HG03196 (cell line): ENCODE data around the gene STYXL1.
"Not testable (repeated sequence)": the region's sequence is repeated elsewhere in the genome, so short reads cannot be mapped to it uniquely, and the experiment has no call there.

ENCODE experiments used
- ATAC-seq: cut with Tn5 transposase; IDR thresholded peaks from one replicate; pipeline ENCODE4 v1.9.1; 2021; ENCODE audit not compliant: unreplicated experiment

The STYXL1 gene

DNA sequence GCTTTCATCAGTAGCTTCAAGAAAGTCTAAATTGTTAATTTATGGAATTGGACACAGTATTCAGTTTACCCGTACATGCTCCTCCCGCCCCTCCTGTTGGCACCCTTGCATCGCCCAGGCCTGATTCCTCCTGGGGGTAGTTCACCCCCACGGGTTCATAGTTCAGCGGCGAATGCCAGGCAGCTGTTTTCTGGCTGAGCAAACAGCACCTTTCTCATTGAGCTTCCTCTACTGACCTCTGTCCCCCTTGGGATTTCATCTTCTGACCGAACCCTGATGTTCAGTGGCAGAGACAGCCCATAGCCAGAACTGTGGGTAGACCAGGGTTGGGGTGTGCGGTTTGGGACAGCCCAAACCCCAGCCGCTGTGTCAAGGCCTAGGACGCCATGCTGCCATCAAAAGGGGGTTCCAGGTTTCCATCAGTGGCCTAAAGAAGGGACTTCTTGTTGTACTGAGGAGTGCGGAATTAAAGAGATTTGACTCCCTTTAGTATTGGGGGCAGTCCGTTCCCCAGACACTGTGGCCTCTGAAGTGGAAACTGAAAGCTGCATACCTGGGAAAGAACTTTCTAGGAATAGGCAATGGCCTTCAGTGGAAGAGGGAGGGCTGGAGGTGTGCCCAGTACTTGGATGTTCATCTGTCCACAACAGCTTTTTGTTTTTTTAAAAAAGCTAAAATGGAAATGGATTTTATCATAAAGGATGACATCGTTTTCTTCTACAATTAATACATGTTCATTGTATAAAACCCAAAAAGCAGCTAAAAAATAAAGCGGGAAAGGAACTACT is 19.1 kb upstream of the STYXL1 start:
- ATAC-seq: no peak

DNA sequence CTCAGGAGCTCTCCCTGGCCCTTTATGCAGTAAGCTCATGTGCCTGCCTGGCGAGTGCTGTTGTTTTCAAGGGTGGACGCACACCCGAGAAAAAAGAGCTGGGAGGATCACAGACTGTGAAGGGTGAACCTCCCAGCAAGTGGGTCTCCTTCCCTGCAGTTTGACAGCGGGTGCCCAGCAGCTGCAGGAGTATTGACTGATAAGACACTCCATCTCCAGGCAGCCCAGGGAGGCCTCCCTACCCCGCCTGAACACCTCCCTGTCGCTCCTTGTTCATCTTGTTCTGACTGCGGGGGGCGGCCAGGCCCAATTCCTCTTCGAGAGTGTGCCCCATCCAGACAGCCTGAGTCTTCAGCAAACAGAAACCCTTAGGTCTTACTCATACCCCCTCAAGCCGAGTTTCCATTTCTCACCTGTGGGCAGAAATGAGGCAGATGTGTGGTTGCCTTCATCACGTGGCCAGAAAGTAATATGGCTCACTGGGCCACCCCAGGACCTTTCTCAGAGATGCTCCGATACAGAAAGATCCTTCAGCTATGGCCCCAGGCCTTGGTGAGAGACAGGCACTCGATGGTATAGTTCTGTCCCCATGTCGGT is 17.3 kb upstream of the STYXL1 start:
- ATAC-seq: no peak

DNA sequence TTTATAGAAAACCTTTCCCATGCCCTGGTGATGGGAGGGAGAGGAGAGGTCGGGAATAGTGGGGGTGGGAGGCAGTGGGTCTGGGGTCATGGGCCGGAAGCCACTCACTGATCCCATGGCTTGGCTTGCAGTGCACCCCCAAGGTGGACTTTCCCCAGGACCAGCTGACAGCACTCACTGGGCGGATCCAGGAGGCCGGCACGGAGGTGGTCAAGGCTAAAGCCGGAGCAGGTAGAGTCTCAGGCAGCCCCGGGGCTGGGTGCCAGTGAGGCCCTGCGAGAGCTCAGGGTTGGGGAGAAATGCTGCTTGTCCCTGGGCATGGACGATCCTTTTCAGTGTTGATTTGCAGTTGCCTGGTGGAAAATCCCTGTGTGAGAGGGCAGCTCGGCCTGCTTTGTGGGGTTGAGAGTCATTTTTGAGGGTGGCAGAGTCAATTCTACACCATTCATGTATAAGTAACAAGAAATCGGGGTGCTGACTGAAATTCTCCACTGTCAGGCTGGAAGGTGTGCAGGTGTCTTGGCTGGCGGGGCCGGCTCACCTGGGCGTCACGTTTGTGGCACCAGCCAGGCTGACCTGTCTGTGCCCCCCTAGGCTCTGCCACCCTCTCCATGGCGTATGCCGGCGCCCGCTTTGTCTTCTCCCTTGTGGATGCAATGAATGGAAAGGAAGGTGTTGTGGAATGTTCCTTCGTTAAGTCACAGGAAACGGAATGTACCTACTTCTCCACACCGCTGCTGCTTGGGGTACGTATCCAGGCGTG is 16.6 kb upstream of the STYXL1 start:
- no peak for ATAC-seq

DNA sequence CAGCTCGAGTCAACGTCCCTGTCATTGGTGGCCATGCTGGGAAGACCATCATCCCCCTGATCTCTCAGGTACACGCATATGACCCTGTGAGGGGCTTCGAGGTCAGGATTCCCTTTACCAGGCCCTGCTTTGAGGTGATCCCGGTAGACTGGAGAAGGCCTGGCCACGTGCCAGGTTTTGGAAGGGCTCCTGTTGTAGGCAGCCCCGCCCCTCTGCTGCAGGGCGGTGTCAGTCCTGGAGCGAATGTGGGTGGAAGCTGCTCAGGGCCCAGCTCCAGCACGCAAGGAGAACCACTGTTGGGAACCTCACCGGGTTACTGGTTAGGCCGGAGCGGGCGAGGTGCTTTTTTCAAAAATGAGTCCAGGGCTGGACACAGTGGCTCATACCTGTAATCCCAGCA is 15.7 kb upstream of the STYXL1 start:
- ATAC-seq: no peak

- ATAC-seq: no peak
Measured at GRCh38 chr7:76063114-76063513, 15.3 kb upstream of the STYXL1 start.

- no peak for ATAC-seq
Measured at GRCh38 chr7:76062254-76062653, 14.5 kb upstream of the STYXL1 start.

- ATAC-seq: no peak
Measured at GRCh38 chr7:76060842-76061241, 13.0 kb upstream of the STYXL1 start.

DNA sequence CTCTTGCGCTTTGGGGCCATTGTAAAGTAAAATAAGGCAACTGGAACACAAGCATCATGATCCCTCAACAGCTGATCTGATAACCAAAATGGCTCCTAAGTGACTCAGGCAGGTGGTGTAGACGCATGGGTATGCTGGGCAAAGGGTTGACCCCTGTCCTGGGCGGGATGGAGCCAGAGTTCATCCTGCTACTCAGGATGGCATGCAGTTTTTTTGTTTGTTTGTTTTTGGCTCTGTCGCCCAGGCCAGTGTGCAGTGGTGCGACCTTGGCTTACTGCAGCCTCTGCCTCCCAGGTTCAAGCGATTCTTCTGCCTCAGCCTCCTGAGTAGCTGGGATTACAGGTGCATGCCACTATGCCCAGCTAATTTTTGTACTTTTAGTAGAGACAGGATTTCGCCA is 10.9 kb upstream of the STYXL1 start:
- not testable (repeated sequence) for ATAC-seq

DNA sequence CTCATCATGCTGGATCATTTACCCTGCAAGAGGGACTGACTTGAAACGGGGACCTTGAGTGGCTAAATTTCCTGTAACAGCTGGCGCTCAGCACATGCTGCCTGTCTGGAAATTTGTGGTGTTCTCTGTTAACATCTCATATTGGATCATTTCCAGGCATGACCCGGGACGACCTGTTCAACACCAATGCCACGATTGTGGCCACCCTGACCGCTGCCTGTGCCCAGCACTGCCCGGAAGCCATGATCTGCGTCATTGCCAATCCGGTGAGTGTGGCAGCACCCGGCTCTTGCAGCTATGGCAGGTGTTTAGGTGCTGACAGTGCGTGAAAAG is 10.0 kb upstream of the STYXL1 start:
- no peak for ATAC-seq

DNA sequence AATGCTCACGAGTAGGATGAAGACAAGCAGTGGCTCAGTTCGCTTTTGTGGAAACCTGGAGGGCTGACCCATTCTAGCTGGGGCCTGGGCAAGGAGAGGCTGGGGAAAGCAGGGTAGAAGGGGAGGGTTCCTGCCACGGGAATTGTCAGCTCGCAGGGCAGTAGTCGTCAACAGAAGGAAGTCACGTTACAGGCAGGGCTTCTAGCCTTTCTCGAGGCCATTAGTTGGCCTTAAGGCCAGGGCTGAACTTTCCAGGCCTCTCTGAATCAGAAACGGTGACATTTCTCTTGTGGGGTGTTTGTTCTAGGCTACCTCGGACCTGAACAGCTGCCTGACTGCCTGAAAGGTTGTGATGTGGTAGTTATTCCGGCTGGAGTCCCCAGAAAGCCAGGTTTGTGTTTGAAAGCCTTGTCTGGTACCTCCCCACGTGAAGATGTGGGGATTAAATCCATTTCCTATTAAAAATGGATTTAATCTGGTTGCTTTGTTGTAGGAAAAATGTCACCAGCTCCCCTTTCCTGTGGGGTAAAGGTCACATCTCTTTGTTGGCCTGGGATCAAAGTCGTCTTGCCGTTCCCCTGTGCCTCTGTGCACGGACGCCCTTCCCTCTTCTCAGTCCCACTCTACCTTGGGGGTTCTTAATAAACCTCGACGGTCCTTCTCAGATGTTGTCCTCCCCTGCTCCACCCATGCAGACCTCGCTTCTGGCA is 9.5 kb upstream of the STYXL1 start:
- ATAC-seq: no peak

DNA sequence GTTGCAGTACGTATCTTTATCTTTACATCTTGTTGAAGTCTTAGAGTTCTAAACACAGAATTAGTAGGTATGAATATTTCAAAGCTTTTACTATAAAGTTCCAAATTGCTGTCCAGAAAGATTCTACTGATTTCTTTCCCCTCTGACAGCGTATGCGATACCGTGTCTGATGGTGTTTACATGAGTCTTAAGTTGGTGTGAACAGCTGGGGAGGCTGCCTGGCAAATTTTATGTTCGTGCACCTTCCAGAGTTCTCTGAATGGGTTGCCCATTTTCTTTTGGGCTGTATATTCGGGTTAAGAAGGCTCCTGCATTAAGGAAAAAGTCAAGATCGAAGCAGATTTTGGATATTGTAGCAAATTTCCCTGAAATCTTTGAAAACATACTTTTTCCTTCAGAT is 8.4 kb upstream of the STYXL1 start:
- no peak for ATAC-seq

DNA sequence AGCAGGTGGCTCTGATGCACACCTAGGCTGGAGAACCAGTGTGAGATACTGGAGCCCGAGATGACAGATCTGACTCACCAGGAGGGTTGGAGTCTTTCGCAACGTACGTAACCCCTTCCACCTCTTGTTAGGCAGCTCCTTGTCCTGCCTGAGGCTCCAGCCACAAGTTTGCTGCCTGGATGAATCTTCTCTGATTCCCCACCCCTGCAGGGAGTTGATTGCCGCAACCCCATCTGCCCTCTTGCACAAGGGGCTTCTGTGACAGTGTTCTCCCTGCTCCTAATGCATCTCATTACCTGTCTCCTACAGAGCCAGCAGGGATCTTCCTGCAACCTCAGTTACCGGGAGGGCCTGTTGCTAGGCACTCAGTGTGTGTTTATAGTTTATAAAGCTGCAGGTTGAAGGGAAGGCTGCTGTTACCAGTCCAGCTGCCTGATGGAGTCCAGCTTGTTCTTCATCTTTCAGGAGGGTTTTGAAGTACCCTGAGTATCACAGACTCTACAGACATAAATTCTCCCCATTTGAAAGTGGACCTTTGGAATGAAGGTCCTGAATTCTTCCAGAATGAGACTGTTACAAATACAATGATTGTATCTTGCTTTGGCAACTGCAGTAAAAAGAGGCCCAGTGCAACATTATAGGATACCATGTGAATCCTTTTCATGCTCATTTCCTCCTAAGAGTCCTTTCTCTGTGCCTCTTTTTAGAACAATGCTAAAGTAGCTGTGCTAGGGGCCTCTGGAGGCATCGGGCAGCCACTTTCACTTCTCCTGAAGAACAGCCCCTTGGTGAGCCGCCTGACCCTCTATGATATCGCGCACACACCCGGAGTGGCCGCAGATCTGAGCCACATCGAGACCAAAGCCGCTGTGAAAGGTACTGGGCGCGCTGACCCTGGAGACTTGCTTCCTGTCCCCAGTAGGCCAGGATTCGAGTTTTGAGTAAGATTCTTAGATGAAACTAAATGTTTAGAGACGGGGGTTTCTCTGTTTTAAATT is 6.6 kb upstream of the STYXL1 start:
- ATAC-seq: no peak

DNA sequence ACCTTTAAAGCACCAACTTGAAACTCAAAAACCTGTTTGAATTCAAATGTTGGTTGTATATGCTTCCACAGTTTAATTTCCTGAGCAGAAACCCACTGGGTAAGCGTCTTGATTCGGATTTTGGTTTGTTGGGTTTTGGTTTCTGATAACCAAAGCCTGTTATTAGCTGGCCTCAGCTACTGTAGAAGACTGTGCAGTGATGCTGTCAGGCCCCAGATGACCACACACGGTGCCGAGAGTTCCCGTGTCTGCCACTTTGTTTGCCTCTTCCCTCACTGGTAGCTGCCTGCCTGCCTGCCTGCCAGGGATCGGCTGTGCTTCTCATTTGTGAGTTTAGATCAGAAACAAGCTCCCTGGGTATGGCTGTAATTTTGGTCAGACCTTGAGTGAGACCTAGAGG is 5.7 kb upstream of the STYXL1 start:
- no peak for ATAC-seq

DNA sequence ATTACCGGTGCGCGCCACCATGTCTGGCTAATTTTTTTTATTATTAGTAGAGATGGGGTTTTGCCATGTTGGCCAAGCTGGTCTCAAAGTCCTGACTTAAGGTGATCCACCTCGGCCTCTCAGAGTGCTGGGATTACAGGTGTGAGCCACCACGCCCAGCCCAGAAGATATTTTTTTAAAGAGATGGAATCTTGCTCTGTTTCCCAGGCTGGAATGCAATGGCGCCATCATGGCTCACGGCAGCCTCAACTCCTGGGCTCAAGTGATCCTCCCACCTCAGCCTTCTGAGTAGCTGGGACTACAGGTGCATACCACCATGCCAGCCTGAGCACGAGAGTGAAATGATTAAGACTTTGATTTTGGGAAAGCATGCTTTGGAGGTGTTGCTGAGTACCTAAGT is 4.9 kb upstream of the STYXL1 start:
- not testable (repeated sequence) for ATAC-seq

DNA sequence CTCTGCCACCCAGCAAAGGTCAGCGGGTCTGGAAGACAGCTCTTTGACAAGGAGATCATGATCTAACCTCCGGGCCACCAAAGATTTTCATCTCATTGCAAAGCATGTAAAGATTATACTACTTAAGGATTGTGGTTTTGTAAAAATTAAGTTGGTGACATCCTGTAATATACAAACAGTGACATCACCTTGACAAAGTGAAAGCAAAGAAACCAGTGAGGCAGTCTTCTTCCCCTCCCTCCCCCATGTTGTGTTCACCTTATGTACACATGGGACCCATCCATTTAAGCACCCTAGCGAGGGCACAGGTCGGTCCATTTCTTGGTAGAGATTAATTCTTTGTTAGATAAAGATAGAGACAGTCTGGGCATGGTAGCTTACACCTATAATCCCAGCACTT is 4.0 kb upstream of the STYXL1 start:
- ATAC-seq: no peak

DNA sequence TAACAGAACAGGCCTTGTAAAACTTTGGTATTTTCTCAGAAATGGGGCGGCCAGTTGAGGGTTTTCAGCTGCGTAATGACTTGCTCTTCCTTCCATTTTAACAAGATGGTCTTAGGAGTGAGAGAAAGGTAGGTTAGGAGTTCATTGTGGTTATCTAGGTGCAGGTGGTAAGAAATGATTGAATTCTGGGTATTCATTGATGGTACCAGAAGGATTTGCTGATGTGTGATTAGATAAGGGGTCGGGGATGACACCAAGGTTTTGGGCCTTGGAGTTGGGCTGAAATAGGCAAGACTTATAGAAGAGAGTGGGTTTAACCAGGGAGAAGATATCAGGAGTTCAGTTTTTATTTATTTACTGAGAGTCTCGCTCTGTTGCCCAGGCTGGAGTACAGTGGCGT is 2.7 kb upstream of the STYXL1 start:
- ATAC-seq: no peak

DNA sequence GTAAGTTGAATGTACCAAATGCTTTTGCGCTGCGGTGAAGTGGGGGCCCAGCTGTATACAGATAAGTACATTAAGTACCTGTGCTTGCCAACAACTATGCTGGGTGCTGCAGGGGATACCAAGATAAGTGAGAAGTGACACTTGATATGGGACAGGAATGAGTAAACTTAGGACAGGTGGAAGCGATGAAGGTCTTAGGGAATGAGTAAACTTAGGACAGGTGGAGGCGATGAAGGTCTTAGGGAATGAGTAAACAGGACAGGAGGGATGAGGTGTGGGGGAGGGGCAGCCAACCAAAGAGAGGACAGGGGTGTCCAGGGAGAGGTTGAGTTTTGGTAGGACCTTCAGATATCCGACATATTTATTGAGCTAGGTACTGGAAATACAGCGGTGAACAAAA is 1.5 kb upstream of the STYXL1 start:
- ATAC-seq: no peak

- no peak for ATAC-seq
Measured at GRCh38 chr7:76048668-76048988, 828 bp upstream of the STYXL1 start.

- no peak for ATAC-seq
Measured at GRCh38 chr7:76047305-76047810, 442 bp downstream of the STYXL1 start.

DNA sequence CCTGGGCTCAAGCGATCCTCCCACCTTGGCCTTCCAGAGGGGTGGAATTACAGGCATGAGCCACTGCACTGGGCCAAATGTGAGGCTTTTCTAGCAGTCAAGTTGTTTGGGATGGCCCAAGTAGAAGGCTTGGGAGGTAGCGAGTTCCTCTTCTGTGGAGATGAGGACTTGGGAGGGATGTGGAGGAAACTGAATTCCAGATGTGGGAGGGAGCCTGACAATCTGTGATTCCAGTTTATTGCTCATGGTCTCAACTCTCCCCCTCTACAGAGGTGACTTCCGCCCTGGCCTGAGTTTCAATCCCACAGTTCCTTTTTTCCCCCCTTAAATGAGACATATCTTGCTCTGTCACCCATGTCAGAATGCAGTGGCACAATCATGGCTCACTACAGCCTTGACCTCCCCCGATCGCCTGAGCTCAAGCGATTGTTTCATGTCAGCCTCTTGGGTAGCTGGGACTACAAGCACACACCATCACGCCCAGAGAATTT is 3.4 kb downstream of the STYXL1 start:
- ATAC-seq: no peak
